HG03135 (cell line): ENCODE measurements around the gene GDF15.
A peak's percentile ranks its signal among the peaks of the same experiment; 100 is the strongest.
"Not testable (repeated sequence)": the region's sequence is repeated elsewhere in the genome, so short reads cannot be mapped to it uniquely, and the experiment has no call there.

Source experiments
- ATAC-seq: cut with Tn5 transposase; IDR thresholded peaks from one replicate; pipeline ENCODE4 v1.9.1; 2021; ENCODE audit warnings: mild to moderate bottlenecking, moderate library complexity; ENCODE audit not compliant: unreplicated experiment

The GDF15 gene

DNA sequence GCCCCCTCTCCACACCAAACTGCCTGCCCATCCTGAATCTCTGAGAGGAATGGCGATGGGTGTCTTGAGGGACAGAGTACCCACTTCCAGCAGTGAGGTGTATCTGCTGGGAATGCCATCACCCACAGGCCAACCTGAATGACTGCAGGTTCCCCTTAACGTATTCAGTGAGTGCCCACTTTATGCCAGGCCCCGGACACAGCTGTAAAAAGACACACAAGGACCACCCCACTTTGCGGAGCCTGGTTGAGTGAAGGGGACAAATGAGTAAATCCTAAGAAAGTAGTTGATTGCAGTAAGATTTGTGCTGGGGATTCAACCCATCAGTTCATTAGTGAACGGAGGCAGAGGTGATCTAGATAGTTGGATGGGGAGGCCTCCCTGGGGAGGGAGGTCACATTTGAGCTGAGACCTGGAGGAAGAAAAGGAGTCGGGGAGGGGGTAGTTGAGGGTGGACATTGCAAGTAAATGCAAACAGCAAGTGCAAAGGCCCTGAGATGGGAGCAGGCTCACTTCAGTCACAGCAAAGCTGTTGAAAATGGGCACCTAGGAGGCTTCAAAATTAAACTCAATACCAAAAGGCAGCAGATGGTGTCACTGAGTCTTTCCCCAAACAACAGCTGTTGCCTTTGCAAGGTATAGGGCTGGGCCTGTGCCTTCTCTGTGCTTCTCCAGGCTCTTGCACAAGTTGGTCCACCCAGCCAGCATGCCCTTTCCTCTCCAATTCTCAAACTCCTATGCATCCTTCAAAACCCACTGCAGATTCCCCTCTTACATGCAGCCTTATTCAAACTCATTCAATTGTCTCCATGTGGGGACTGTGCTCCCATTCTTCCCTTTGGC is 4.3 kb downstream of the GDF15 start:
- no peak for ATAC-seq

DNA sequence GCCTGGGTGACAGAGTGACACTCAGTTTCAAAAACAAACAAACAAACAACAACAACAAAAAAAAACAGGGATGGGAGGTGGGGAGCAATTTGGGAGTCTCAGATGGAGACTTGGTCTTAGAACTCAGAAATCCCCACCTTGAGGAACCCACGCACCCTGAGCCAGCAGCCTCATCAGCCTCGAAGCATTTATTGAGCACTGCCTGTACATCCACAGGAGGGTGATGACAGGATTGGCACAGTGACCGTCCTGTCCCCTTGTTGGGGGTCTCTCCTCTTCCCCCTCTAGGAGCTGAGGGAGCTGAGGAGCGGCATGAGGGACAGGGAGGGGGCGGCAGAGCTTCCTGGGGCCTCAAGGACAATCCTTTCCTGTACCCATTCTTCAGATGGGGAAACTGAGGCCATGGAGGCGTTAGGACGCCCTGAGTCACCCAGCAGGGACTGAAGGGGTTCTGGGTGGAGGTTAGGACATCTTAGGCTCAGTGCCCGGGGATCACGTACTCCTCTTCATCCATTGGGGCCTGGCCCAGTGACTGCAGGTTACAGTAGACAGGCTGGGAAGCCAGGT is 5.6 kb downstream of the GDF15 start:
- no peak for ATAC-seq

DNA sequence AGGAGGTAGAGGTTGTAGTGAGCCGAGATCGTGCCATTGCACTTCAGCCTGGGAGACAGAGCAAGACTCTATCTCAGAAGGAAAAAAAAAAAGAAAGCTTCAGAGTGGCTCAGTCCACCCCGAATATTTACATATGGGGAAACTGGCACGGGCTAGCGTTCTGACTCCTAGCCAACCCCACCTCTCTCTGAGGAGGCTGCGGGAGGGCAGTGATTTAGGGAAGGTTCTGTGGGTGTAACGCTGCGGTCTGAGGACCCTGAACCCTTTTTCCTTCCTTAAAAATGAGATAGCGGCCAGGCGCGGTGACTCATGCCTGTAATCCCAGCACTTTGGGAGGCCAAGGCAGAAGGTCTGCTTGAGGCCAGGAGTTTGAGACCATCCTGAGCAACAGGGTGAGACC is 6.5 kb downstream of the GDF15 start:
- ATAC-seq, result no peak

DNA sequence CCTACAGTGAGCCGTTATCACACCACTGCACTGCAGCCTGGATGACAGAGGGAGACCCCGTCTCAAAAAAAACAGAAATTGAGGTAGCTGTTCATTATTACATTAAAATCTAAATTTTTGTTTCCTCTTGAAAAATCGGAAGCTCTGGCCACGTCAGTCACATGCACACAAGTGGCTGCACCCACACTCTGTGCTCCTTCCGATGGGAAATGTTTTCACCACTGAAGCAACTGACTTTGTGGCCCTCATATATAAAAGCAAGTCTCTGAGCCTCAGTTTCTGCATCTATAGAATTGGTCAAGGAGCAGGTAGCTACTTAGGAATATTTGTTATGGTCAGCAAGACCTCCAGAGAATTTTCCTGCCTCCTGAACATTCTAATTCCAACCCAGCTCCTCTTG is 7.0 kb downstream of the GDF15 start:
- no peak for ATAC-seq

DNA sequence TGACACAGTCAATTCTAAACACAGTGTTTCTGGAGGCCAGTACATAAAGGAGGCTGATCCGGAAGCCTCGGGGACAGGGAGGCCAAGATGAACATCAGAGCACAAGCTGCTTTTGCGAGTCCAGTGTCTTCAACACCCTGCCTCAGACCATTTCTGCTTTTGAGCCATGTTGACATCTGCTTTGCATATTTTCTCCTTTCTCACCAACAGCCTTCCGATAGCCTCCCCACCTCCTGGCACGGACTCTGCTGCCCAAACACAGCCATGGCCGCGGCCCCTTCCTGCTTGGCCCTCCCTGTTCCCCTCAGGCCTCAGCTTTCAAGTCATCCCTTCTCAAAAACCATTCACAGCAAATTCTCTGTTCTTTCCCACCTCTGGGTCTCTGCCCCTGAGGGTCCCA is 7.9 kb downstream of the GDF15 start:
- no peak for ATAC-seq

DNA sequence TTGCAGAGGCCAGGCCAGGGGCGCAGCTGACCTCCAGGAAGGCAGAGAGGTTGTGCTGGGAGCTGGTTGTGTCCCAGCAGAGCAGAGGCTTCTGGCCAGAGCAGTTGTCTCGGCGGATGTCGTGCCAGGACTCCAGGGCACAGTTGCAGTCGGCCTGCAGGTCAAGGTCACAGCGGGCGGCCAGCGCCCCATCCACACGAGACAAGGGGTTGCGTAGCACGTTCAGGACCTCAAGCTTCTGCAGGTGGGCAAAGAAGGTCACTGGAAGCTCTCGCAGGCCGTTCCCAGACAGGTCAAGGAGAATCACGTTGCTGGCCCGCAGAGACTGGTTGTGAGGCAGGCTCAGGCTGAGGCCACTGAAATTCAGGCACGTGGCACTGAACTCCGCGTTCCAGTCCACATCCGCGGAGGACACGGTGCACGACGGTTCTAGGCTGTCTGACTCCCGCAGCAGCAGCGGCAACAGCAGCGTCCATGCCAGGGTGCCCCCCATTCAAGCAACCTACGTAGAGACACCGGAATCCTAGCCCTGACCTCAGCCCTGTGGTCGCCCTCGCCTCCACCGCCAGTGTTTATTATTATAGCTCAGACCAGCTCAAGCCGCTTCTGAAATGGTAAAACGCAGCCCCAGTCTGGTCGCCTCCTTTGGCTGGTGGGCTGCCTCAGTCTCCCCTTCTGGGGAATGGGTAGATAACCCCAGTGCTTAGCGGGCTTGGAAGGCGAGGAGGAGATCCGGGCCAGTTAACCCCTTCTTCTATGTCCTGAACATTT is 10.7 kb downstream of the GDF15 start:
- no peak for ATAC-seq

DNA sequence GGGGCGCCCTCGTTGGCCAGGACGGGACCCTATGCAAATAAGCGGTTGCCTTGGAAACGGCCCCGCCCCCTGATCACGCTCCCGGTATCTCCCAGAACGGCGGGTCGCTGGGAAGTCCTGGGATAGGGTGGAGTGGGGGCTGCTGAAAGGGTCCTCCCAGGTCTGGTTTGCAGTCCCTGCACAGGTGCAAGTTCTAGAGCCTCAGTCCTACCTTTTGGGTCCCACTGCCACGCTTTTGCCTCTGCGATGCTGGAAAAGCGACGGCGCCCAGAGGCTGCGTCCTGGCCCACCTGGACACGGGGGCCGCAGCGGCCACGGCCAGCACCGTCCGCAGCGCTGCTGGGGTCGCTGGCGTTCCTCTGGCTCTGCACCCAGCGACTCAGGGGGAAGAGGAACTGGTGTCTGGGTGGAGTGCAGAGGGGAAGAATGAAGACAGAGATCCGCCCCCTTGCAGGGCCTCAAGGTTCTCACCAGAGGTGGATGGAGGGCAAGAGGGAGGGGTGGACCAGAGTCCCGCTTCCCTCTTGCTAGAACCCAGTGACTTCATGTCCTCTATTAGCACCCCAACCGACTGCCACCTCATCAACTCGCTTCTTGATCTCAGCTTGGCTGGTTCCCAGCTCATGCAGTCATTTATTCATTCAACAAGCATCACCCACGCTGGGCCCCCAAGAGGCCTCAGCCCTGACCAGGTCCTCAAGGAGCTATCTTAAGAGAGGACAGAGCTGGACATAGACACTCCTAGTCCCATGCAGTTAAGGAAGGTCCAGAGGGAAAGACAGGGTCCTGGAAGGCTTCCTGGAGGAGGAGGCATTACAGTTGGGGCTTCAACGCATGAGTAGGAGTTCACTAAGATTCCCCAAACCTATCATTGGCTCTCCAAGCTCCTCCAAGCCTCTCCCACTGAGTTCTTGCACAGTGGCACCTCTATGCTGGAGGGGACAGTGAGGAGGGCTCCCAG is 11.6 kb downstream of the GDF15 start, which contains the start of gene LRRC25:
Gene LRRC25, minus strand, starts transcription at position 381 of the 961 bp plus-strand sequence. CDS start 659 bp downstream, outside the sequence.
- no peak for ATAC-seq

DNA sequence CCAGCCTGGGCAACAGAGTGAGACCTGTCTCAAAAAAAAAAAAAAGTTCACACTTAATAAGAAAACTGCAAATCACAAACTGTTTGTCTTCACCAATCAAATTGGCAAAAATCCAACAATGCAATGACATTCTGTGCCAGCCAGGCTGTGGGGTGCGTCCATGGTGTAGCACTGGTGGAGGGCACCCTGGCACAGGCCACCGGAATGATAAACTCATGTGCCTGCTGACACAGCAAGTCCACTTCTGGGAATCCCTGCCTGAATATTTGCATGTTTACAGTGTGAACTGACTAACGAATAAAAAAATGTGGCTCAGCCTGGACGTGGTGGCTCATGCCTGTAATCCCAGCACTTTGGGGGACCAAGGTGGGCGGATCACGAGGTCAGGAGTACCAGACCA is 13.1 kb downstream of the GDF15 start:
- ATAC-seq, result no peak

DNA sequence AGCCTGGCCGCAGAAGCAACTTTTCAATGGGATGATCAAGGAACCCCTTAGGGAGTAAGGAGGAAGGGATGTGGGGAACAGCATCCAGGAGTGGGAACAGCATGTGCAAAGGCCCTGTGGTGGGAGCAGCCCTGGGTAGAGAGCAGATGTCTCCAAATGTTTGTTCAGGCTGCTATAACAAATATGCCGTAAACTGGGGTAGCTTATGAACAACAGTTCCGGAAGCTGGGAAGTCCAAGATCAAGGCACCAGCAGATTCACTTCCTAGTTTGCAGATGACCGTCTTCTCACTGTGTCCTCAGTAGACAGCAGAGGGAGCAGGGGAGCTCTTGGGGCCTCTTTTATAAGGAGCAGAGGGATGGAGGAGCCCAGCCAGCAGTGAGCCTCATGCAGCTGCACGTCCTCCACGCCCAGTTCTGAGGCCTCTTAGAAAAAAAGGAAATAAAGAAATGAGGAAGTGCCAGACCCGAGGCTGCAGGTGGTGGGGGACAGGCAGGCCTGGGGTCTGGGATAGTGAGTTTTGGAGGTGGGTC is 15.7 kb downstream of the GDF15 start:
- no peak for ATAC-seq

DNA sequence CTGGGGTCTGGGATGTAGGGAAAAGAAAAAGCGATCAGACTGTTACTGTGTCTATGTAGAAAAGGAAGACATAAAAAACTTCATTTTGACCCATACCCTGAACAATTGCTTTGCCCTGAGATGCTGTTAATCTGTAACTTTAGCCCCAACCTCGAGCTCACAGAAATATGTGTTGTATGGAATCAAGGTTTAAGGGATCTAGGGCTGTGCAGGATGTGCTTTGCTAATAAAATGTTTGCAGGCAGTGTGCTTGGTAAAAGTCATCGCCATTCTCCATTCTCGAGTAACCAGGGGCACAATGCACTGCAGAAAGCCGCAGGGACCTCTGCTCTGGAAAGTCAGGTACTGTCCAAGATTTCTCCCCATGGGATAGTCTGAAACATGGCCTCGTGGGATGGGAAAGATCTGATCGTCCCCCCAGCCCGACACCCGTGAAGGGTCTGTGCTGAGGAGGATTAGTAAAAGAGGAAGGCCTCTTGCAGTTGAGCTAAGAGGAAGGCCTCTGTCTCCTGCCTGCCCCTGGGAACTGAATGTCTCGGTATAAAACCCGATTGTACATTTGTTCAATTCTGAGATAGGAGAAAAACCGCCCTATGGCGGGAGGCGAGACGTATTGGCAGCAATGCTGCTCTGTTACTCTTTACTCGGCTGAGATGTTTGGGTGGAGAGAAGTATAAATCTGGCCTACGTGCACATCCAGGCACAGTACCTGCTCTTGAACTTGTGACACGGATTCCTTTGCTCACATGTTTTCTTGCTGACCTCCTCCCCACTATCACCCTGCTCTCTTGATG is 16.7 kb downstream of the GDF15 start:
- not testable (repeated sequence) for ATAC-seq

DNA sequence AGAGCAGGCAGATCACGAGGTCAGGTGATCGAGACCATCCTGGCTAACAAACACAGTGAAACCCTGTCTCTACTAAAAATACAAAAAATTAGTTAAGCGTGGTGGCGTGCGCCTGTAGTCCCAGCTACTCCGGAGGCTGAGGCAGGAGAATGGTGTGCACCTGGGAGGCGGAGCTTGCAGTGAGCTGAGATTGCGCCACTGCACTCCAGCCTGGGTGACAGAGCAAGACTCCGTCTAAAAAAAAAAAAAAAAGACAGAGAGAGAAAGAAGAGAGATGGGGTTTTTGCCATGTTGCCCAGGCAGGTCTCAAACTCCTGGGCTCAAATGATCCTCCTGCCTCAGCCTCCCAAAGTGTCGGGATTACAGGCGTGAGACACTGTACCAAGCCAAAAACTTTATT is 19.8 kb downstream of the GDF15 start:
- not testable (repeated sequence) for ATAC-seq

DNA sequence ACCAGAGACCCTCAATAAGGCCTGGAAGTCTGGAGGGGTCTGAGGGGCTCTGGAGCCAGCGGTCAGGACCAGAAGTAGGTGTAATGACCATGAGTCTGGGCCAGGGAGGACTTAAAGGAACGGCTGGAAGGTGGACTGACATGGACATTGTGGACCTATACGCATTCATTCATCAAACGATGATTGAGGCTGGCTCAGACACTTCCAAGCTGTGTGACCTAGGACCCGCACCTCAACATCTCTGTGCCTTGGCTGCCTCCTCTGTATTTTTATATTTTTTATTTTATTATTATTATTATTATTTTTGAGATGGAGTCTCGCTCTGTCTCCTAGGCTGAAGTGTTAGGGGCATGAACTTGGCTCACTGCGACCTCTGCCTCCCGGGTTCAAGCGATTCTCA is 20.8 kb downstream of the GDF15 start:
- ATAC-seq, result no peak

DNA sequence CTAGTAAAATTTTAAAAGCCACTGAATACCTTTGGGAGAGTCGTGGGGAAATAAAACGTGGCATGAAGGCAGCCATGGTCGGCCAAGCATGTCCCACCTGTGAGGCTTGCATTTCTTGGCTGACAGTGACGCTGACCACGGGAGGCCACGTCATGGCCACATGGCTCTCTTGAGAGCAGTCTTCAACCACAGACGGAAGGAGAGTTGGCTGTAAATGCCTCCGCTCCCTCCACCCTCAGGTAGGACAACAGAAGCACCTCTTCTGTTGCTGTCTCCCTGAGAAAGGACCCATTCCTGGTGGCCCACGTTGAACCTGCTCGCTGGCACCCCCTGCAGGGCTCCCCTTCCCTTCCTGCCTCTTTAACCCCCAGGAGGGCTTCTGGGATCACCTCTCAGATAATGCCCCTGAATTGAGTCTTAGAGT is 22.1 kb downstream of the GDF15 start:
- ATAC-seq, result peak; percentile 76

DNA sequence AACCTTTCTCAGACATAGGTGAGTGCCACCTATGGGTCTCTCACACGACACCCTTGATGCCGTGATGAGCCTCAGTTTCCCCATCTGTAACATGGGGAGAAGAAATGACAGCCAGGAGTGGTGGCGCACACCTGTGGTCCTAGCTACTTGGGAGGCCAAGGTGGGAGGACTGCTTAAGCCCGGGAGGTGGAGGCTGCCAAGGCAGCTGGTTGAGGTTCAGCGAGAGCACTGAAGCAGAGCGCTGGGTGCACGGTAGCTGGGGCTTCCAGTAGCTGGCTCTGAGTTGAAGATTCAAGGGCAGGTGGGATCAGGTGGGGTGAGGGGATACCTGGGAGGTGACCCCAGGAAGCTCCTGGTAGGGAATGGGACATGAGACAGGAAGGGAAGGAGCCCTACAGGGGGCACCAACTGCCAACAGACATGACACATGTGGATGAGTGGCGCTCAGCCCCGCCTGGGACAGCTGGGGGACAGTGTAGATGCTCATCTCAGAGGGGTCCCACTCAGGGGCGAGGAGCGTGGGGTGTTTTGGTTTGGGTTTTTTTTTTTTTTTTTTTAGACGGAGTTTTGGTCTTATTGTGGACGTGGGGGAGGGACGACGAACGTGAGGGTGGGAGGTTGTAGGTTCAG is 26.8 kb downstream of the GDF15 start:
- ATAC-seq, result no peak

DNA sequence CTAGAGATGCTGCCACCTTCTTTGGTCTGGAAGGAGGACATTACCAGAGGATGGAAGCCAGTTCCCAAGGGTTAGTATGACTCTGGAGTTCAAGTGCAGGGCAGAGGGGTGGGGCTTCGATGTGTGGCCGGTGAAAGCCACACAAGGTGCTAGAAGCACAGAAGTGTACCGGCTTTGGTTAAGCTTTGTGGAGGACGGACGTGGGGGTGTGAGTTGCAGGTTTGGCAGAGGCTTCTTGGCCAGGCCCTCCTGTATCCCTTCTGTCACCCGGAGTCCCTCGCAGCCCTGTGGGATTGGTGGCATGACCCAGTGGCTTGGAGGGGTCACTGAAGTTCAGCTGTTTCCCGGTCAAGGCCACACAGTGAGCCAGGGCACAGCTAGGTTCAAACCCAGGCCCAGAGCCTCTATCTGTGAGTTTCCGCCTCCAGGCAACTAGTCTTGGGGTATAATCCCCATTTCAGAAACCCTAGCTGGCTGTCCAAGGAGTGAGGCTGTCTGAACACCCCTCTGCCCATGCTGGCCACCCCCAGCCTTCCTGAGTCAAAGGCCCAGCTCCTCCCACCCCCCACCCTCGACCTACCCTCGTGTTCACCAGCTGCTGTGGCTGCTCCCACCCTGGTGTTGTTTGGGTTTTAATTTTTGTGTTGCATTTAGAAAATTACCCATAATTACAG is 28.7 kb downstream of the GDF15 start:
- no peak for ATAC-seq

DNA sequence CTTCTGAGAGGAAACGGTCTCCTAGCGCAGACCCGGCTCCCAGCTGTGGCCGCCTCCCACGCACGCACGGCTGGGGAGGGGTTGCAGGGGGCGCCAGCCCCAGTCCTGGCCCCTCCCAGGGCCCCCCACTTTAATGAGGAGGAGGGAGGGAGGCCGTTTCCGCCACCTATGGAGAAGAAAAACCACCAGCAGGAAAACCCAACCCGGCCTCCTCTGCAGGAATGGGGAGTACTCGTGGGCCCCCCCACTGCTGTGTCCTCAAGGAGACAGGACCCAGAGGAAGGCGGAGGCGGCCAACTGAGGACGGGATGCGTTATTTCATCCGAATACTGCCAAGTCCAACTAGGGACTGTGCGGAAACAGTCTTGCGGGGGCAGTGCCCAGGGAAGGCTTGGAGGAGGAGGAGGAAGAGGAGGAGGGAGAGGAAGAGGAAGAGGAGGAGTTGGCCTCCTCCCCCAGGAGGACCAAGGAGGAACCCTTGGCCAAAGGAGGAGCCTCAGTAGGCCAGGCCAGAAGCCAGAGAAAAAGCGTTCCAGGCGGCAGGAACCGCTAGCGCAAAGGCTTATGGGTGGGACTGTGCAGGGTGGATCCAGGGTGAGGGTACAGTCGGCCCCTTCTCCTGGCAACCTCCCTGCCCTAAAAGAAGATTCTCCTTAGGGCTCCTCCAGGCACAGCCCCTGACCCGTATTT is 29.4 kb downstream of the GDF15 start:
- ATAC-seq, result no peak

DNA sequence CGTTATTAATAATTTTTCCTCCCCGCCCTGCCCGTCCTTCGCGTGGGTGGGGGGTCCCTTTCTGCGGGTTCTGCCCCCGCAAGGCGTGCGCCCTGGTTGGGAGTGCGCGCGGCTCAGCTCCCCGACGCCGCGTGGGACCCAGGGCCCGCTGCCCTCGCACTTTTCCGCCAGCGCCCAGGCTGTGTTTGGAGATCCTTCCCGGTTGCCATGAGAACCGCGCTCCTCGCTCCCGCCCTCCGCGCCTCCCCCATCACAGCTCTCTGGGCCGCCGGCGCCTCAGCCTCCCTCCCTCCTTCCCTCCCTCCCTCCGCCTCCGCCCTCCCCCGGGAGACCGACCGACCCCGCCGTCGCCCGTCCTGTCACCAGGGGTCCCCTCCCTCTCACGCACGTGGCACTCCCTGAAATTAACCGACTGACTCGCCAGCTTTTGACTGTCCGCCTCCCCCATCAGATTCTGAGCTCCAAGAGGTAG is 30.9 kb downstream of the GDF15 start:
- ATAC-seq, result no peak
